Right cardiac atrium (tissue), 5 donors: ENCODE data around the gene DHX40. TPM values are rescaled to one million over a fixed set of nuclear protein-coding genes. Genes with fewer than 3 reads are reported as not detected.
"Not testable (repeated sequence)": the region's sequence is repeated elsewhere in the genome, so short reads cannot be mapped to it uniquely, and the experiment has no call there.

Source experiments
- ATAC-seq, 2 donors: fragments of 200-7000 bp; cut with Tn5 transposase; one replicate each; pipeline versions ENCODE4 v1.8.0 to v1.9.1; 2020; ENCODE audit warnings: moderate library complexity in 2 of 2, mild to moderate bottlenecking in 1 of 2
- DNase-seq, 3 donors: peaks; one replicate each; pipeline ENCODE4 v3.0.0-alpha.2; 2020
- H3K27ac ChIP-seq: one replicate; pipeline ENCODE4 v1.5.1; 2013; ENCODE audit warnings: mild to moderate bottlenecking, low read length, control low read depth, moderate library complexity
- H3K27me3 ChIP-seq: one replicate; pipeline ENCODE4 v1.6.1; 2013; ENCODE audit not compliant: control insufficient read depth, insufficient read depth
- H3K4me1 ChIP-seq: one replicate; pipeline ENCODE4 v1.6.1; 2013; ENCODE audit warnings: low read length; ENCODE audit not compliant: control insufficient read depth, insufficient read depth
- H3K4me3 ChIP-seq: one replicate; pipeline ENCODE4 v1.5.1; 2013; ENCODE audit warnings: low read length, control low read depth
- H3K9me3 ChIP-seq: one replicate; pipeline ENCODE4 v1.6.1; 2013; ENCODE audit warnings: low read length; ENCODE audit not compliant: control insufficient read depth
- WGBS: extraction: QIAGEN DNeasy Blood & Tissue Kit; methylation state at CpG from one replicate; pipeline ENCODE4 v1.1.7; 2013; 5-methylcytosine and 5-hydroxymethylcytosine counted together
- intact Hi-C, 4 donors: fragments of 100-400 bp; cut with DNase I; formaldehyde crosslinking; loops; one replicate each; pipeline versions ENCODE4 v1.11.0 to v1.14.0; 2022 to 2023
- polyA plus RNA-seq: library from polyadenylated mRNA; stranded (reverse); fragments of 200-250 nt; gene quantifications from one replicate; pipeline ENCODE4 v1.2.3, GENCODE V29; 2013
- total RNA-seq, 4 donors: library from RNA; stranded (reverse); fragmentation: NEBNext Ultra II Directional; extraction: Animal tissue kit (Norgen Biotek cat#: 25700); gene quantifications; one replicate each; pipeline ENCODE4 v1.2.1, GENCODE V29; 2021
- donor health status: healthy with polysubstance abuse.
- donor health status: DM: no; HTN: yes; CAD: no.
- donor health status: DM: no; HTN: no; CAD: no.
- donor health status: DM: no; HTN: yes; CAD: no; lungs with severe emphysema.
- donor health status: DM: yes; HTN: yes; CAD: no.

Gene DHX40
- total and polyA plus RNA-seq, 5 donors = 8.0 to 21.7 (median 17.8) TPM

DNA sequence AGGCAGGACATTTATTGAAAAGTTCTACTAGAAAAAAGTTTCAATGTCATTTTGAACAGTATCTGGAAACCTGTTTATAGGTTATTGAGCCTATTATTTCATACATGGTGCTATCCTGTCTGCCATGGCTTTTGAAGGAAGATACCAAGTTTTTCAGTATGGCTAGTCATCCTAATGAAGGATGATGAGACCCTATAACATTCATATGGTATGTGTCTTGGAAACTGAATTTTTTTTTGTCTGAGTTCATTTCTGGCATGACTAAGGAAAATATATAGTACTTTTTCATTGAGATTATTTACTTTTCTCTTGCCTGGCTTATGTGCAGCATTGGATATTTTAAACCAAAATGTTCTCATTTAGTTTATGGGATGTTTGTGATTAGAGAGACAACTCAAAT, 84.5 kb downstream of the DHX40 start:
- Histone ChIP-seq H3K27ac (no peak overlapping the region), H3K4me1 (no peaks in the 10 kb centered on the region), H3K4me3 (no peak overlapping the region), H3K27me3 (no peaks in the 10 kb centered on the region), H3K9me3 (no peaks in the 10 kb centered on the region)
- intact Hi-C loops = no loop called here
- DNase-seq = no peak
- no peak for ATAC-seq

DNA sequence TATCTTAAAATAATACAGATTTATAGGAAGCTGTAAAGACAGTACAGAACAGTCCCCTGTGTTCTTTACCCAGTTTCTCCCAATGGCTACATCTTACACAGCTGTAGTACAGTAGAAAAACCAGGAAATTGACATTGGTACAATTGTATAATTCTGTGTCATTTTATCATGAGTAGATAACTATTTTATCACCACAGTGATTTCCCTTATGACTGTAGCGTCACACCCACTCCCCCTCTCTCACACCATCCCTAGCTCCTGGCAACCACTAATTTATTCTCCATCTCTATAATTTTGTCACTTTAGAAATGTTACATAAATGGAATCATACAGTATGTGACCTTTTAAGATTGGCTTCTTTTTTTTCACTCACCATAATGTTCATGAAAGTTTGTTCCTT, 85.2 kb downstream of the DHX40 start:
- Histone ChIP-seq H3K4me3 (no peak overlapping the region), H3K9me3 (no peaks in the 10 kb centered on the region), H3K27me3 (no peaks in the 10 kb centered on the region), H3K4me1 (no peaks in the 10 kb centered on the region), H3K27ac (no peak overlapping the region)
- ATAC-seq (no peak), DNase-seq (no peak)
- intact Hi-C loops = no loop called here
- 84% methylated on average over 1 of the region's 1 CpG for WGBS

DNA sequence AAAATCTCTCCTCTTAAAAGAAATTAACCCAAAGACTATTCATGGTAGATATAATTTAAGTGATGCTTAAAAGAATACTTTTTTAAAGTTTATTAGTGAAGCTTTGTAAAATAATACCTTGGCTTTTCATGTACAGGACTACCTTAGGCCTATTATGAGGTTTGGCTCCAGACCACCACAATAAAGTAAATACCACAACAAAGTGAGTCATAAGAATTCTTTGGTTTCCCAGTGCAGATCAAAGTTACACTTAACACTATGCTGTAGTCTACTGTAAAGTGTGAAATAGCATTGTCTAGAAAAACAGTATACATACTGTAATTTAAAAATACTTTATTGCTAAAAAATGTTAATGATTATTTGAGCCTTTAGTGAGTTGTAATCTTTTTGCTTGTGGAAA, 85.9 kb downstream of the DHX40 start:
- Histone ChIP-seq H3K27ac (no peak overlapping the region), H3K4me3 (no peak overlapping the region), H3K9me3 (no peaks in the 10 kb centered on the region), H3K4me1 (no peaks in the 10 kb centered on the region), H3K27me3 (no peaks in the 10 kb centered on the region)
- intact Hi-C loops = no loop called here
- ATAC-seq = no peak
- no peak for DNase-seq

DNA sequence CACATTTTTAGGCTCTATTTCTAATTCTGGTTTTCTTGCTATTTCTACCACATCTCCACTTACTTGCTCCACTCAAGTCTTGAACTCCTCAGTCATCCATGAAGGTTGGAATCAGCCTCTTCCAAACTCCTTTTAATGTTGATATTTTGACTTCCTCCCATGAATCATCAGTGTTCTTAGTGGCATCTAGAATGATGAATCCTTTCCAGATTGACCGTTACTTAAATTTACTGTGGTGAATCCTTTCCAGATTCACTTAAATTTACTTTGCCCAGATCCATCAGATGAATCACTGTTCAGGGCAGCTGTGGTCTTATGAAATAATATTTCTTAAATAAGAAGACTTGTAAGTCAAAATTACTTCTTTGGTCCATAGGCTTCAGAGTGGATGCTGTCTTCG, 86.7 kb downstream of the DHX40 start:
- H3K27me3 ChIP-seq = no peaks in the 10 kb centered on the region
- DNase-seq = no peak
- H3K4me1 ChIP-seq = no peaks in the 10 kb centered on the region
- no peak for ATAC-seq
- no peak overlapping the region for H3K4me3 ChIP-seq
- intact Hi-C loops = no loop called here
- H3K27ac ChIP-seq = no peak overlapping the region
- no peaks in the 10 kb centered on the region for H3K9me3 ChIP-seq
- WGBS = 98% methylated on average over 2 of the region's 2 CpGs

DNA sequence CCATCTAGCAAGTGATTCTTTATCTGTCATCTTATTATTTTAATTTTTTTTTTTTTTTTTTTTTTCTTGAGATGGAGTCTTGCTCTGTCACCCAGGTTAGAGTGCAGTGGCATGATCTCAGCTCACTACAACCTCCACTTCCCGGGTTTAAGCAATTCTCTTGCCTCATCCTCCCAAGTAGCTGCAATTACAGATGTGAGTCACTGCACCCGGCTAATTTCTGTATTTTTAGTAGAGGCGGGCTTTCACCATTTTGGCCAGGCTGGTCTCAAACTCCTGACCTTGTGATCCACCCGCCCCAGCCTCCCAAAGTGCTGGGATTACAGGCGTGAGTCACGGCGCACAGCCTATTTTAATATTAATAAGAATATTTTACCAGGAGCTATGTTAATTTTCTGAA, 91.2 kb downstream of the DHX40 start:
- ATAC-seq, H3K4me1 ChIP-seq, H3K4me3 ChIP-seq, DNase-seq, intact Hi-C loops, H3K27me3 ChIP-seq, H3K27ac ChIP-seq, H3K9me3 ChIP-seq: not testable (repeated sequence)
- 81% methylated on average over 7 of the region's 7 CpGs for WGBS

Other genes with a start within 250 kb of the DHX40 start
- 10 to 100 TPM; 14.5 to 33.9 (median 23.2) TPM for gene YPEL2, start 234.0 kb upstream of the DHX40 start, total RNA-seq
- gene YPEL2, start 234.0 kb upstream of the DHX40 start, polyA plus RNA-seq = 12.5 TPM
- gene CLTC, start 54.3 kb downstream of the DHX40 start, total RNA-seq = 100 to 1,000 TPM; 141 to 203 (median 186) TPM
- 108 TPM for gene CLTC, start 54.3 kb downstream of the DHX40 start, polyA plus RNA-seq
- gene PTRH2, start 141.8 kb downstream of the DHX40 start, total RNA-seq = 10 to 100 TPM in 3 of 4 donors, 1 to 10 TPM in 1; 8.0 to 14.8 (median 11.2) TPM
- 18.9 TPM for gene PTRH2, start 141.8 kb downstream of the DHX40 start, polyA plus RNA-seq
- gene VMP1, start 142.0 kb downstream of the DHX40 start, total RNA-seq = 100 to 1,000 TPM in 1 of 4 donors, 10 to 100 TPM in 3; 62.7 to 106 (median 70.4) TPM
- 60.7 TPM for gene VMP1, start 142.0 kb downstream of the DHX40 start, polyA plus RNA-seq